Smooth muscle cell (in vitro differentiated cells): ENCODE data around the gene CYP46A1. TPM values are rescaled to one million over a fixed set of nuclear protein-coding genes. Genes with fewer than 3 reads are reported as not detected.

Experiments
- DNase-seq: peaks from one replicate; lab custom pipeline; 2025; ENCODE audit not compliant: unreplicated experiment; lab: John Stamatoyannopoulos, UW
- H2AFZ ChIP-seq: fragments of 200-600 bp; sonication (generic); 2 replicates; pipeline ENCODE4 v1.6.0; 2016; ENCODE audit warnings: antibody characterized with exemption, low read depth, mild to moderate bottlenecking
- H3F3A ChIP-seq: fragments of 200-600 bp; sonication (generic); 2 replicates; pipeline ENCODE4 v1.6.0; 2017; ENCODE audit warnings: antibody characterized with exemption, low read depth
- H3K27ac ChIP-seq: fragments of 200-600 bp; sonication (generic); 2 replicates; pipeline ENCODE4 v1.5.1; 2016; ENCODE audit warnings: low read depth, mild to moderate bottlenecking
- H3K27me3 ChIP-seq: fragments of 200-600 bp; sonication (generic); 2 replicates; pipeline ENCODE4 v1.6.1; 2016; ENCODE audit warnings: low read depth, mild to moderate bottlenecking
- H3K36me3 ChIP-seq: fragments of 200-600 bp; sonication (generic); 2 replicates; pipeline ENCODE4 v1.5.1; 2016; ENCODE audit warnings: low read depth
- H3K4me1 ChIP-seq: fragments of 200-600 bp; sonication (generic); 2 replicates; pipeline ENCODE4 v1.5.1; 2016; ENCODE audit warnings: low read depth
- H3K4me2 ChIP-seq: fragments of 200-600 bp; sonication (generic); 2 replicates; pipeline ENCODE4 v1.6.0; 2016; ENCODE audit warnings: mild to moderate bottlenecking
- H3K4me3 ChIP-seq: fragments of 200-600 bp; sonication (generic); 2 replicates; pipeline ENCODE4 v1.5.1; 2016; ENCODE audit warnings: mild to moderate bottlenecking
- H3K79me2 ChIP-seq: fragments of 200-600 bp; sonication (generic); 2 replicates; pipeline ENCODE4 v1.6.0; 2016; ENCODE audit warnings: low read depth, mild to moderate bottlenecking
- H3K9ac ChIP-seq: fragments of 200-600 bp; sonication (generic); 2 replicates; pipeline ENCODE4 v1.6.0; 2016; ENCODE audit warnings: low read depth
- H3K9me3 ChIP-seq: fragments of 200-600 bp; sonication (generic); replicated peaks from 2 replicates; pipeline ENCODE4 v1.5.1; 2016; ENCODE audit warnings: low read depth
- H4K20me1 ChIP-seq: fragments of 200-600 bp; sonication (generic); 2 replicates; pipeline ENCODE4 v1.6.0; 2016; ENCODE audit warnings: low read depth
- CTCF ChIP-seq: fragments of 200-600 bp; sonication (generic); IDR thresholded peaks from 2 replicates; pipeline ENCODE4 v1.5.1; 2017; ENCODE audit warnings: borderline replicate concordance, mild to moderate bottlenecking, antibody characterized with exemption; ENCODE audit not compliant: insufficient read depth, poor library complexity, severe bottlenecking
- WGBS: methylation state at CpG from one replicate; pipeline ENCODE4 v1.1.7; 2016; ENCODE audit warnings: low lambda C conversion rate; 5-methylcytosine and 5-hydroxymethylcytosine counted together
- polyA plus RNA-seq: library from polyadenylated mRNA; unstranded; fragments of >200 nt; fragmentation: Nextera tagmentation; extraction: Ambion mirVana; gene quantifications from 2 replicates; pipeline ENCODE4 v1.2.1, GENCODE V29; 2016
- total RNA-seq: library from RNA; depleted of rRNA; stranded (reverse); fragments of >200 nt; gene quantifications from 2 replicates; pipeline ENCODE4 v1.2.3, GENCODE V29; 2014

The CYP46A1 gene
- total and polyA plus RNA-seq, 2 experiments from 2014 or later = 0.63 to 1.0 TPM

GRCh38 chr14:99752486-99753121 lies 68.5 kb downstream of the CYP46A1 start:
- peak overlapping the region; percentile 74 for H3K4me2 ChIP-seq
- no peak for DNase-seq
- H3K4me1 ChIP-seq = peaks cover 26% of the 10 kb centered on the region
- no peaks in the 10 kb centered on the region for H3K79me2 ChIP-seq
- TF ChIP-seq CTCF = no peak
- no peaks in the 10 kb centered on the region for H3K9me3 ChIP-seq
- 23% methylated on average over 9 of the region's 9 CpGs for WGBS
- H3F3A ChIP-seq = peaks cover 12% of the 10 kb centered on the region
- H3K4me3 ChIP-seq = no peak overlapping the region
- H2AFZ ChIP-seq = no peak overlapping the region
- H3K27ac ChIP-seq = peak overlapping the region; percentile 94
- H4K20me1 ChIP-seq = no peaks in the 10 kb centered on the region
- no peaks in the 10 kb centered on the region for H3K36me3 ChIP-seq
- peaks cover 12% of the 10 kb centered on the region for H3K27me3 ChIP-seq
- peak overlapping the region; percentile 85 for H3K9ac ChIP-seq

GRCh38 chr14:99753225-99754140 lies 69.4 kb downstream of the CYP46A1 start:
- DNase-seq = no peak
- WGBS = 51% methylated on average over 10 of the region's 16 CpGs
- H3K4me3 ChIP-seq = no peak overlapping the region
- H3K4me2 ChIP-seq = no peak overlapping the region
- H3K4me1 ChIP-seq = peaks cover 33% of the 10 kb centered on the region
- no peaks in the 10 kb centered on the region for H3K36me3 ChIP-seq
- H2AFZ ChIP-seq = no peak overlapping the region
- peaks cover 12% of the 10 kb centered on the region for H3K27me3 ChIP-seq
- no peaks in the 10 kb centered on the region for H3K79me2 ChIP-seq
- H4K20me1 ChIP-seq = no peaks in the 10 kb centered on the region
- no peak for TF ChIP-seq CTCF
- peak overlapping the region; percentile 17 for H3K9ac ChIP-seq
- H3K27ac ChIP-seq = peak overlapping the region; percentile 32
- H3F3A ChIP-seq = peaks cover 16% of the 10 kb centered on the region
- H3K9me3 ChIP-seq = no peaks in the 10 kb centered on the region

- no peak overlapping the region for H3K4me2 ChIP-seq
- no peak for DNase-seq
- H3K36me3 ChIP-seq = no peaks in the 10 kb centered on the region
- no peaks in the 10 kb centered on the region for H3K79me2 ChIP-seq
- no peaks in the 10 kb centered on the region for H3K9me3 ChIP-seq
- H3K4me1 ChIP-seq = peaks cover 36% of the 10 kb centered on the region
- TF ChIP-seq CTCF = no peak
- no peak overlapping the region for H3K27ac ChIP-seq
- no peak overlapping the region for H3K9ac ChIP-seq
- H3K4me3 ChIP-seq = no peak overlapping the region
- peaks cover 20% of the 10 kb centered on the region for H3F3A ChIP-seq
- peaks cover 10% of the 10 kb centered on the region for H3K27me3 ChIP-seq
- WGBS = 71% methylated on average over 24 of the region's 24 CpGs
- no peaks in the 10 kb centered on the region for H4K20me1 ChIP-seq
- no peak overlapping the region for H2AFZ ChIP-seq
These were observed 70.3 kb downstream of the CYP46A1 start for GRCh38 chr14:99754141-99755067.
